ENCODE measurements around the gene ART4.

DNA sequence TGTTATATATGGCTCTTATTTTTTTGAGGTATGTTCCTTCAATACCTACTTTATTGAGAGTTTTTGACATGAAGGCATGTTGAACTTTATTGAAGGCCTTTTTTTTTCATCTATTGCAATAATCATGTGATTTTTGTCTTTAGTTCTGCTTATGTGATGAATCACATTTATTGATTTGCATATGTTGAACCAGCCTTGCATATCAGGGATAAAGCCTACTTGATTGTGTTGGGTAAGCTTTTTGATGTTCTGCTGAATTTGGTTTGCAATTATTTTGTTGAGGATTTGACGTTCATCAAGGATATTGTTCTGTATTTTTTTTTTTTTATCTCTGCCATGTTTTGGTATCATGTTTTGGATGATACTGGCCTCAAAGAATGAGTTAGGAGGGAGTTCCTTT is 15.2 kb upstream of the ART4 start:
- TF ChIP-seq POLR2A (IDR thresholded peaks at IDR 0.05; ENCODE audit: low read depth, low read length) (no peak), POLR2AphosphoS5 (IDR thresholded peaks at IDR 0.05; ENCODE audit: insufficient read depth, low read depth, low read length) (no peak)
- TF ChIP-seq, protein P1, sequence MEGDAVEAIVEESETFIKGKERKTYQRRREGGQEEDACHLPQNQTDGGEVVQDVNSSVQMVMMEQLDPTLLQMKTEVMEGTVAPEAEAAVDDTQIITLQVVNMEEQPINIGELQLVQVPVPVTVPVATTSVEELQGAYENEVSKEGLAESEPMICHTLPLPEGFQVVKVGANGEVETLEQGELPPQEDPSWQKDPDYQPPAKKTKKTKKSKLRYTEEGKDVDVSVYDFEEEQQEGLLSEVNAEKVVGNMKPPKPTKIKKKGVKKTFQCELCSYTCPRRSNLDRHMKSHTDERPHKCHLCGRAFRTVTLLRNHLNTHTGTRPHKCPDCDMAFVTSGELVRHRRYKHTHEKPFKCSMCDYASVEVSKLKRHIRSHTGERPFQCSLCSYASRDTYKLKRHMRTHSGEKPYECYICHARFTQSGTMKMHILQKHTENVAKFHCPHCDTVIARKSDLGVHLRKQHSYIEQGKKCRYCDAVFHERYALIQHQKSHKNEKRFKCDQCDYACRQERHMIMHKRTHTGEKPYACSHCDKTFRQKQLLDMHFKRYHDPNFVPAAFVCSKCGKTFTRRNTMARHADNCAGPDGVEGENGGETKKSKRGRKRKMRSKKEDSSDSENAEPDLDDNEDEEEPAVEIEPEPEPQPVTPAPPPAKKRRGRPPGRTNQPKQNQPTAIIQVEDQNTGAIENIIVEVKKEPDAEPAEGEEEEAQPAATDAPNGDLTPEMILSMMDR (IDR thresholded peaks at IDR 0.05; ENCODE audit: extremely low read depth in 1 of 2, insufficient read depth in 1 of 2, low read depth in 1 of 2, low read length in 2 of 2): no peak
